ENCODE measurements around the gene KCNE4.

- TF ChIP-seq CTCF (conservative IDR thresholded peaks at IDR 0.05; ENCODE audit: low read depth in 2 of 2): no peak
- TF ChIP-seq EZH2 (IDR thresholded peaks at IDR 0.05; ENCODE audit: low read depth, unreplicated experiment): no peak
- no peak for TF ChIP-seq CREB1 (CRISPR knock-in tag; IDR thresholded peaks at IDR 0.05; ENCODE audit: low read depth)
- TF ChIP-seq POLR2AphosphoS5 (IDR thresholded peaks at IDR 0.05; ENCODE audit: low read depth): no peak
- TF ChIP-seq JUNB (IDR thresholded peaks at IDR 0.05; ENCODE audit: unreplicated experiment): no peak
- TF ChIP-seq ETS1 (IDR thresholded peaks at IDR 0.05): no peak
- TF ChIP-seq REST (IDR thresholded peaks at IDR 0.05; ENCODE audit: unreplicated experiment): no peak
- no peak for TF ChIP-seq EZH2phosphoT487 (IDR thresholded peaks at IDR 0.05; ENCODE audit: unreplicated experiment)
These were observed 19.5 kb upstream of the KCNE4 start for GRCh38 chr2:223032187-223033142.

All from GM23338 (cell line).